WTC11 (cell line): ENCODE measurements around the gene KCNG2. TPM values are rescaled to one million over a fixed set of nuclear protein-coding genes. Genes with fewer than 3 reads are reported as not detected.

Experiments used
- ATAC-seq: fragments of 200-7000 bp; cut with Tn5 transposase; 2 replicates; pipeline ENCODE4 v1.10.0; 2021; ENCODE audit warnings: mild to moderate bottlenecking, moderate library complexity
- CTCF ChIA-PET: fragments of 300-600 bp; sonication (Branson Sonifier 250); formaldehyde crosslinking; loops from one replicate; lab custom pipeline; 2021; ENCODE audit warnings: antibody characterized with exemption; lab: Charles Lee
- POLR2A ChIA-PET: fragments of 350-600 bp; sonication (Branson Sonifier 250); formaldehyde crosslinking; loops from one replicate; lab custom pipeline; 2021; ENCODE audit warnings: antibody characterized with exemption; lab: Charles Lee
- DNase-seq: peaks from one replicate; pipeline ENCODE4 v3.0.0; 2021; ENCODE audit warnings: low spot score
- H3K27ac Mint-ChIP-seq: 2 replicates; pipeline ENCODE4 v1.8.0; 2021; ENCODE audit warnings: mixed read lengths
- H3K27me3 Mint-ChIP-seq: 2 replicates; pipeline ENCODE4 v1.8.0; 2021; ENCODE audit warnings: low read depth, mild to moderate bottlenecking, moderate library complexity, mixed read lengths
- H3K36me3 Mint-ChIP-seq: 2 replicates; pipeline ENCODE4 v1.8.0; 2021; ENCODE audit warnings: mixed read lengths
- H3K4me1 Mint-ChIP-seq: 2 replicates; pipeline ENCODE4 v1.8.0; 2022; ENCODE audit warnings: mixed read lengths
- H3K4me3 Mint-ChIP-seq: 2 replicates; pipeline ENCODE4 v1.8.0; 2021; ENCODE audit warnings: mild to moderate bottlenecking, moderate library complexity, mixed read lengths
- H3K9me3 Mint-ChIP-seq: 2 replicates; pipeline ENCODE4 v1.8.0; 2021; ENCODE audit warnings: mixed read lengths
- FOXP1 ChIP-seq: sonication (generic); formaldehyde crosslinking; IDR thresholded peaks from 2 replicates; pipeline ENCODE4 v1.8.0; 2022; ENCODE audit warnings: missing genetic modification reagents, mild to moderate bottlenecking, moderate library complexity, borderline replicate concordance
- JAZF1 ChIP-seq: fragments of 250-450 bp; sonication (Bioruptor Pico); IDR thresholded peaks from 2 replicates; pipeline ENCODE4 v1.9.0; 2021; ENCODE audit warnings: moderate library complexity, mild to moderate bottlenecking, inconsistent platforms
- NR1H2 ChIP-seq: sonication (generic); formaldehyde crosslinking; IDR thresholded peaks from 2 replicates; pipeline ENCODE4 v1.9.0; 2021; ENCODE audit warnings: mild to moderate bottlenecking, moderate library complexity, missing genetic modification reagents
- OVOL2 ChIP-seq: fragments of 250-450 bp; sonication (Bioruptor Pico); IDR thresholded peaks from 2 replicates; pipeline ENCODE4 v1.9.0; 2021; ENCODE audit warnings: mild to moderate bottlenecking, borderline replicate concordance
- PRRX2 ChIP-seq: fragments of 250-450 bp; sonication (Bioruptor Pico); IDR thresholded peaks from 2 replicates; pipeline ENCODE4 v1.8.0; 2021; ENCODE audit warnings: mild to moderate bottlenecking
- TCF7 ChIP-seq: sonication (generic); formaldehyde crosslinking; IDR thresholded peaks from 2 replicates; pipeline ENCODE4 v1.8.0; 2022; ENCODE audit warnings: mild to moderate bottlenecking, low read depth, missing genetic modification reagents, moderate library complexity
- ZNF232 ChIP-seq: sonication (generic); formaldehyde crosslinking; IDR thresholded peaks from 2 replicates; pipeline ENCODE4 v1.8.0; 2022; ENCODE audit warnings: mild to moderate bottlenecking, missing genetic modification reagents
- ZNF317 ChIP-seq: sonication (generic); formaldehyde crosslinking; IDR thresholded peaks from 2 replicates; pipeline ENCODE4 v1.8.1; 2023; ENCODE audit warnings: low read depth, mild to moderate bottlenecking, moderate library complexity, missing genetic modification reagents, borderline replicate concordance
- ZNF423 ChIP-seq: fragments of 250-450 bp; sonication (Bioruptor Pico); IDR thresholded peaks from 2 replicates; pipeline ENCODE4 v2.1.2; 2022; ENCODE audit warnings: mild to moderate bottlenecking, moderate library complexity
- total RNA-seq: library from RNA; stranded (reverse); gene quantifications from 3 replicates; pipeline ENCODE4 v1.2.3, GENCODE V29; 2021
- TF ChIP-seq, protein P1 (sequence below): sonication (generic); formaldehyde crosslinking; IDR thresholded peaks from 2 replicates; pipeline ENCODE4 v1.8.1; 2022; ENCODE audit warnings: mild to moderate bottlenecking, moderate library complexity, missing genetic modification reagents
- TF ChIP-seq, protein P2 (sequence below): sonication (generic); formaldehyde crosslinking; IDR thresholded peaks from 2 replicates; pipeline ENCODE4 v1.8.1; 2023; ENCODE audit warnings: mild to moderate bottlenecking, missing genetic modification reagents, moderate library complexity
- TF ChIP-seq, protein P3 (sequence below): sonication (generic); formaldehyde crosslinking; conservative IDR thresholded peaks from 2 replicates; pipeline ENCODE4 v1.8.1; 2022; ENCODE audit warnings: mild to moderate bottlenecking, missing genetic modification reagents
- TF ChIP-seq, protein P4 (sequence below): fragments of 250-450 bp; sonication (Bioruptor Pico); IDR thresholded peaks from 2 replicates; pipeline ENCODE4 v2.1.2; 2022; ENCODE audit warnings: mild to moderate bottlenecking, moderate library complexity
- TF ChIP-seq, protein P5 (sequence below): sonication (generic); formaldehyde crosslinking; IDR thresholded peaks from 2 replicates; pipeline ENCODE4 v1.8.1; 2023; ENCODE audit warnings: mild to moderate bottlenecking, missing genetic modification reagents
- TF ChIP-seq, protein P6 (sequence below): sonication (generic); formaldehyde crosslinking; IDR thresholded peaks from 2 replicates; pipeline ENCODE4 v1.8.1; 2023; ENCODE audit warnings: mild to moderate bottlenecking, moderate library complexity, missing genetic modification reagents
- TF ChIP-seq, protein P7 (sequence below): fragments of 250-450 bp; sonication (Bioruptor Pico); IDR thresholded peaks from 2 replicates; pipeline ENCODE4 v1.9.0; 2021; ENCODE audit warnings: mild to moderate bottlenecking

Gene KCNG2
- total RNA-seq, 1 experiment from 2014 or later: 0.50 TPM

- ATAC-seq: no peak
- TF ChIP-seq, protein P1, sequence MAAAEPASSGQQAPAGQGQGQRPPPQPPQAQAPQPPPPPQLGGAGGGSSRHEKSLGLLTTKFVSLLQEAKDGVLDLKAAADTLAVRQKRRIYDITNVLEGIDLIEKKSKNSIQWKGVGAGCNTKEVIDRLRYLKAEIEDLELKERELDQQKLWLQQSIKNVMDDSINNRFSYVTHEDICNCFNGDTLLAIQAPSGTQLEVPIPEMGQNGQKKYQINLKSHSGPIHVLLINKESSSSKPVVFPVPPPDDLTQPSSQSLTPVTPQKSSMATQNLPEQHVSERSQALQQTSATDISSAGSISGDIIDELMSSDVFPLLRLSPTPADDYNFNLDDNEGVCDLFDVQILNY (CRISPR knock-in tag): no peak
- TF ChIP-seq, protein P2, sequence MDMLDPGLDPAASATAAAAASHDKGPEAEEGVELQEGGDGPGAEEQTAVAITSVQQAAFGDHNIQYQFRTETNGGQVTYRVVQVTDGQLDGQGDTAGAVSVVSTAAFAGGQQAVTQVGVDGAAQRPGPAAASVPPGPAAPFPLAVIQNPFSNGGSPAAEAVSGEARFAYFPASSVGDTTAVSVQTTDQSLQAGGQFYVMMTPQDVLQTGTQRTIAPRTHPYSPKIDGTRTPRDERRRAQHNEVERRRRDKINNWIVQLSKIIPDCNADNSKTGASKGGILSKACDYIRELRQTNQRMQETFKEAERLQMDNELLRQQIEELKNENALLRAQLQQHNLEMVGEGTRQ: no peak
- TF ChIP-seq PRRX2 (CRISPR knock-in tag) (no peak), ZNF317 (CRISPR knock-in tag) (no peak), ZNF423 (CRISPR knock-in tag) (no peak), NR1H2 (no peak), JAZF1 (CRISPR knock-in tag) (no peak), ZNF232 (CRISPR knock-in tag) (no peak), FOXP1 (CRISPR knock-in tag) (no peak), OVOL2 (CRISPR knock-in tag) (no peak), TCF7 (CRISPR knock-in tag) (no peak)
- TF ChIP-seq, protein P3, sequence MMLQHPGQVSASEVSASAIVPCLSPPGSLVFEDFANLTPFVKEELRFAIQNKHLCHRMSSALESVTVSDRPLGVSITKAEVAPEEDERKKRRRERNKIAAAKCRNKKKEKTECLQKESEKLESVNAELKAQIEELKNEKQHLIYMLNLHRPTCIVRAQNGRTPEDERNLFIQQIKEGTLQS: no peak
- TF ChIP-seq, protein P4, sequence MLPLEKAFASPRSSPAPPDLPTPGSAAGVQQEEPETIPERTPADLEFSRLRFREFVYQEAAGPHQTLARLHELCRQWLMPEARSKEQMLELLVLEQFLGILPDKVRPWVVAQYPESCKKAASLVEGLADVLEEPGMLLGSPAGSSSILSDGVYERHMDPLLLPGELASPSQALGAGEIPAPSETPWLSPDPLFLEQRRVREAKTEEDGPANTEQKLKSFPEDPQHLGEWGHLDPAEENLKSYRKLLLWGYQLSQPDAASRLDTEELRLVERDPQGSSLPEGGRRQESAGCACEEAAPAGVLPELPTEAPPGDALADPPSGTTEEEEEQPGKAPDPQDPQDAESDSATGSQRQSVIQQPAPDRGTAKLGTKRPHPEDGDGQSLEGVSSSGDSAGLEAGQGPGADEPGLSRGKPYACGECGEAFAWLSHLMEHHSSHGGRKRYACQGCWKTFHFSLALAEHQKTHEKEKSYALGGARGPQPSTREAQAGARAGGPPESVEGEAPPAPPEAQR (CRISPR knock-in tag): no peak
- TF ChIP-seq, protein P5, sequence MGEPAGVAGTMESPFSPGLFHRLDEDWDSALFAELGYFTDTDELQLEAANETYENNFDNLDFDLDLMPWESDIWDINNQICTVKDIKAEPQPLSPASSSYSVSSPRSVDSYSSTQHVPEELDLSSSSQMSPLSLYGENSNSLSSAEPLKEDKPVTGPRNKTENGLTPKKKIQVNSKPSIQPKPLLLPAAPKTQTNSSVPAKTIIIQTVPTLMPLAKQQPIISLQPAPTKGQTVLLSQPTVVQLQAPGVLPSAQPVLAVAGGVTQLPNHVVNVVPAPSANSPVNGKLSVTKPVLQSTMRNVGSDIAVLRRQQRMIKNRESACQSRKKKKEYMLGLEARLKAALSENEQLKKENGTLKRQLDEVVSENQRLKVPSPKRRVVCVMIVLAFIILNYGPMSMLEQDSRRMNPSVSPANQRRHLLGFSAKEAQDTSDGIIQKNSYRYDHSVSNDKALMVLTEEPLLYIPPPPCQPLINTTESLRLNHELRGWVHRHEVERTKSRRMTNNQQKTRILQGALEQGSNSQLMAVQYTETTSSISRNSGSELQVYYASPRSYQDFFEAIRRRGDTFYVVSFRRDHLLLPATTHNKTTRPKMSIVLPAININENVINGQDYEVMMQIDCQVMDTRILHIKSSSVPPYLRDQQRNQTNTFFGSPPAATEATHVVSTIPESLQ (CRISPR knock-in tag): no peak
- TF ChIP-seq, protein P6, sequence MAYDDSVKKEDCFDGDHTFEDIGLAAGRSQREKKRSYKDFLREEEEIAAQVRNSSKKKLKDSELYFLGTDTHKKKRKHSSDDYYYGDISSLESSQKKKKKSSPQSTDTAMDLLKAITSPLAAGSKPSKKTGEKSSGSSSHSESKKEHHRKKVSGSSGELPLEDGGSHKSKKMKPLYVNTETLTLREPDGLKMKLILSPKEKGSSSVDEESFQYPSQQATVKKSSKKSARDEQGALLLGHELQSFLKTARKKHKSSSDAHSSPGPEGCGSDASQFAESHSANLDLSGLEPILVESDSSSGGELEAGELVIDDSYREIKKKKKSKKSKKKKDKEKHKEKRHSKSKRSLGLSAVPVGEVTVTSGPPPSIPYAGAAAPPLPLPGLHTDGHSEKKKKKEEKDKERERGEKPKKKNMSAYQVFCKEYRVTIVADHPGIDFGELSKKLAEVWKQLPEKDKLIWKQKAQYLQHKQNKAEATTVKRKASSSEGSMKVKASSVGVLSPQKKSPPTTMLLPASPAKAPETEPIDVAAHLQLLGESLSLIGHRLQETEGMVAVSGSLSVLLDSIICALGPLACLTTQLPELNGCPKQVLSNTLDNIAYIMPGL (CRISPR knock-in tag): no peak
- TF ChIP-seq, protein P7, sequence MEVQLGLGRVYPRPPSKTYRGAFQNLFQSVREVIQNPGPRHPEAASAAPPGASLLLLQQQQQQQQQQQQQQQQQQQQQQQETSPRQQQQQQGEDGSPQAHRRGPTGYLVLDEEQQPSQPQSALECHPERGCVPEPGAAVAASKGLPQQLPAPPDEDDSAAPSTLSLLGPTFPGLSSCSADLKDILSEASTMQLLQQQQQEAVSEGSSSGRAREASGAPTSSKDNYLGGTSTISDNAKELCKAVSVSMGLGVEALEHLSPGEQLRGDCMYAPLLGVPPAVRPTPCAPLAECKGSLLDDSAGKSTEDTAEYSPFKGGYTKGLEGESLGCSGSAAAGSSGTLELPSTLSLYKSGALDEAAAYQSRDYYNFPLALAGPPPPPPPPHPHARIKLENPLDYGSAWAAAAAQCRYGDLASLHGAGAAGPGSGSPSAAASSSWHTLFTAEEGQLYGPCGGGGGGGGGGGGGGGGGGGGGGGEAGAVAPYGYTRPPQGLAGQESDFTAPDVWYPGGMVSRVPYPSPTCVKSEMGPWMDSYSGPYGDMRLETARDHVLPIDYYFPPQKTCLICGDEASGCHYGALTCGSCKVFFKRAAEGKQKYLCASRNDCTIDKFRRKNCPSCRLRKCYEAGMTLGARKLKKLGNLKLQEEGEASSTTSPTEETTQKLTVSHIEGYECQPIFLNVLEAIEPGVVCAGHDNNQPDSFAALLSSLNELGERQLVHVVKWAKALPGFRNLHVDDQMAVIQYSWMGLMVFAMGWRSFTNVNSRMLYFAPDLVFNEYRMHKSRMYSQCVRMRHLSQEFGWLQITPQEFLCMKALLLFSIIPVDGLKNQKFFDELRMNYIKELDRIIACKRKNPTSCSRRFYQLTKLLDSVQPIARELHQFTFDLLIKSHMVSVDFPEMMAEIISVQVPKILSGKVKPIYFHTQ (CRISPR knock-in tag): no peak
- no peaks in the 10 kb centered on the region for H3K27me3 Mint-ChIP-seq
- H3K36me3 Mint-ChIP-seq: peaks cover 14% of the 10 kb centered on the region
- H3K4me3 Mint-ChIP-seq: no peak overlapping the region
- no peak overlapping the region for H3K27ac Mint-ChIP-seq
- no peaks in the 10 kb centered on the region for H3K4me1 Mint-ChIP-seq
- no peak for DNase-seq
- POLR2A ChIA-PET: no interaction called here
- H3K9me3 Mint-ChIP-seq: peaks cover 14% of the 10 kb centered on the region
- CTCF ChIA-PET: no interaction called here
These were observed 42.1 kb upstream of the KCNG2 start for GRCh38 chr18:79755496-79756142.
